GM10266 (cell line): ENCODE measurements around the gene MGMT.

ENCODE experiments used
- DNase-seq: peaks from one replicate; pipeline ENCODE4 v3.0.0; 2012; ENCODE audit errors: extremely low spot score
- CTCF ChIP-seq: IDR thresholded peaks from 2 replicates; pipeline ENCODE4 v1.5.1; 2012; ENCODE audit warnings: mild to moderate bottlenecking, low read depth; ENCODE audit not compliant: control insufficient read depth, insufficient read depth; ENCODE audit errors: missing control alignments

MGMT gene

GRCh38 chr10:129466703-129467358 lies at the start of gene MGMT:
Gene MGMT, plus strand, starts transcription at chr10:129467241.
- peak; percentile 93 for DNase-seq
- no peak for TF ChIP-seq CTCF

- DNase-seq: no peak
- no peak for TF ChIP-seq CTCF
These were observed 49.2 kb upstream of the MGMT start for GRCh38 chr10:129417870-129418269.

- no peak for TF ChIP-seq CTCF
These were observed 48.4 kb upstream of the MGMT start for GRCh38 chr10:129418496-129419225.

GRCh38 chr10:129419397-129419796 lies 47.6 kb upstream of the MGMT start:
- TF ChIP-seq CTCF: no peak
- DNase-seq: no peak

More at GRCh38 chr10:129418496-129419225, 48.4 kb upstream of the MGMT start:
- DNase-seq: no peak

- no peak for DNase-seq
- TF ChIP-seq CTCF: no peak
These were observed 45.5 kb upstream of the MGMT start for GRCh38 chr10:129421399-129422010.

GRCh38 chr10:129424978-129425377 lies 42.1 kb upstream of the MGMT start:
- no peak for TF ChIP-seq CTCF
- no peak for DNase-seq

- no peak for TF ChIP-seq CTCF
- DNase-seq: no peak
These were observed 40.4 kb upstream of the MGMT start for GRCh38 chr10:129426606-129427005.
